ENCODE measurements around the gene CD22.

GRCh38 chr19:35287713-35288112 lies 41.3 kb upstream of the CD22 start:
- TF ChIP-seq, protein P1, sequence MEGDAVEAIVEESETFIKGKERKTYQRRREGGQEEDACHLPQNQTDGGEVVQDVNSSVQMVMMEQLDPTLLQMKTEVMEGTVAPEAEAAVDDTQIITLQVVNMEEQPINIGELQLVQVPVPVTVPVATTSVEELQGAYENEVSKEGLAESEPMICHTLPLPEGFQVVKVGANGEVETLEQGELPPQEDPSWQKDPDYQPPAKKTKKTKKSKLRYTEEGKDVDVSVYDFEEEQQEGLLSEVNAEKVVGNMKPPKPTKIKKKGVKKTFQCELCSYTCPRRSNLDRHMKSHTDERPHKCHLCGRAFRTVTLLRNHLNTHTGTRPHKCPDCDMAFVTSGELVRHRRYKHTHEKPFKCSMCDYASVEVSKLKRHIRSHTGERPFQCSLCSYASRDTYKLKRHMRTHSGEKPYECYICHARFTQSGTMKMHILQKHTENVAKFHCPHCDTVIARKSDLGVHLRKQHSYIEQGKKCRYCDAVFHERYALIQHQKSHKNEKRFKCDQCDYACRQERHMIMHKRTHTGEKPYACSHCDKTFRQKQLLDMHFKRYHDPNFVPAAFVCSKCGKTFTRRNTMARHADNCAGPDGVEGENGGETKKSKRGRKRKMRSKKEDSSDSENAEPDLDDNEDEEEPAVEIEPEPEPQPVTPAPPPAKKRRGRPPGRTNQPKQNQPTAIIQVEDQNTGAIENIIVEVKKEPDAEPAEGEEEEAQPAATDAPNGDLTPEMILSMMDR (IDR thresholded peaks at IDR 0.05 in 8 of 11, conservative IDR thresholded peaks at IDR 0.05 in 3 of 11) = no peak
- TF ChIP-seq POLR2A (IDR thresholded peaks at IDR 0.05) (no peak), POLR2AphosphoS5 (IDR thresholded peaks at IDR 0.05) (no peak)
